T-helper 1 cell treated with Interleukin-12 subunit alpha and Interleukin-12 subunit beta and Interleukin-4 antibody, amounts not matched to agents 30 ng/mL and 1 ng/mL, for 36 hours (primary cell): ENCODE results near the gene MTFR1L. TPM values are rescaled to one million over a fixed set of nuclear protein-coding genes. Genes with fewer than 3 reads are reported as not detected.

Experiments used
- intact Hi-C: fragments of 100-400 bp; cut with micrococcal nuclease; formaldehyde crosslinking; loops from one replicate; pipeline ENCODE4 v1.15.1; 2024
- total RNA-seq: library from RNA; stranded (reverse); gene quantifications from 2 replicates; pipeline ENCODE4 v1.2.3, GENCODE V29; 2022

The MTFR1L gene
- total RNA-seq, result 32.5 and 34.2 TPM in 2 replicates

DNA sequence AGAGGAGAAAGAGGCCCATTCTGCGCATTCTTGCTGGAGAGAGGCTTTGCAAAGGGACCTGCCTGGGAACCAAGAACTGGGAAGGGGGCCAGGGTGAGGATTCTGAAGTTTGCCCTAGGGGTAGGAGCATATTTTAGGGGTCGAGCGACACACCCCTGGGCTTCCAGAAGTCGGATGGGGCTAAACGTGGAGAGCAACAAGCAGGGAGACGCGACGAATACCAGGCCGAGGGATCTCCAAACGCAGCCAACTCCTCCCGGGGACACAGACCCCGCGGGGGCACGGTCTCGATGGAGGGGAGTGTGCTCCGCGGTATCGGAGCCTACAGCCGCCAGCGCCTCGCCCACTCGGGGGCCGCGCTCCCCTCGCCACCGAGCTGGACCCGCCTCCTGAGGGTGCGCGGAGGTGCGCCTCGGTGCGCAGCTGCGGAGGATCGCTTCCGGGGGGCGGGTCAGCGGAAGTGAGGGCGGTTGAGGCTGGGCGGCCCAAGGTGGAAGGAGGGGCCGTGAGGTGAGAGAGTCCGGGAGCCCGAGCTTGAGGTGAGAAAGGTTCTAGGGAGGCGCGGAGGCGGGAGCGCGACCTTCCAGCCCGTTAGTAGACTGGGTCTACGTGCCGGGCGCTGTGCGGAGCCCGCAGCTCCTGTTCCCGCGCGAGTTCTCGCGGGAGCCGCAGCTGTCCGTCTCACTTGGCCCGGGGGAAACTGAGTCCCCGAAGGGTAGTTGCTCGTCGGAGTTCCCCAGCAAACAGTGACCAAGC lies at the start of gene MTFR1L:
Gene MTFR1L, plus strand, starts transcription at position 464 of the 756 bp plus-strand sequence. CDS start 3,151 bp downstream, outside the sequence.
- intact Hi-C loops, result loop anchor here (1.0 to 5.0 kb wide), 12 partner anchors 40 to 1072 kb away; partner anchors contain the start of genes AUNIP, CLIC4, DHDDS and MACO1

DNA sequence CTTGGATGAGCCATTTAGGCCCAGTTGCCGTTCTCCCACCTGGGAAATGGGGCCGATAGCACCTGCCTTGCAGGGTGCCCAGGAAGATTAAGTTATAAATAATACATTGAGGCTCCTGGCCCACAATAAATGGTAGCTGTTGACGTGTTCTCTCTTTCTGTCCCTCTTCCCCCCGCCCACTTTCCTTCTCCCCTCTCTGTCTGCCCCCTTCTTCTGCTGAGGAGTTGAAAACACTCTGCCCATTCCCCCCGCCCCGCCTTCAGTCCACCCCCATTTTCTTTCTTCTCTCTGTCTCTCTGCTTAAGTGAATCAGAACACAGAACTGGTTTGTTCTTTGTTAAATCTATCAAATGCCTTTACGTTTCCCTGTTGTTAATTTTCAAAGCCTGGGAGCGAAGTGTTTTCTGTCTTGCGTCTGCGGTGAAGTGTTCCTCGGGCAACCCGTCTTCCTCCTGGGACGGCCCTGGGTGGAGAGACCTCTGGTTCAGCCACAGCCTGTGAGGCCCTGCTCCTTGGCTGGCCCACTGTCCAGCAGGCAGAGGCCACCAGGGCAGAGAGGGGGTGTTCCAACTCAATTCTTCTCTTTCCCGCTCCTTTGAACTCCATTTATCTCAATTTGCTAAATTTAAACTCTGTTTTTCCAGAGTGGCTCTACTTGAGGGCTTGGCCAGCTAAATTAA lies 49.1 kb upstream of the MTFR1L start:
- intact Hi-C loops, result no loop called here

DNA sequence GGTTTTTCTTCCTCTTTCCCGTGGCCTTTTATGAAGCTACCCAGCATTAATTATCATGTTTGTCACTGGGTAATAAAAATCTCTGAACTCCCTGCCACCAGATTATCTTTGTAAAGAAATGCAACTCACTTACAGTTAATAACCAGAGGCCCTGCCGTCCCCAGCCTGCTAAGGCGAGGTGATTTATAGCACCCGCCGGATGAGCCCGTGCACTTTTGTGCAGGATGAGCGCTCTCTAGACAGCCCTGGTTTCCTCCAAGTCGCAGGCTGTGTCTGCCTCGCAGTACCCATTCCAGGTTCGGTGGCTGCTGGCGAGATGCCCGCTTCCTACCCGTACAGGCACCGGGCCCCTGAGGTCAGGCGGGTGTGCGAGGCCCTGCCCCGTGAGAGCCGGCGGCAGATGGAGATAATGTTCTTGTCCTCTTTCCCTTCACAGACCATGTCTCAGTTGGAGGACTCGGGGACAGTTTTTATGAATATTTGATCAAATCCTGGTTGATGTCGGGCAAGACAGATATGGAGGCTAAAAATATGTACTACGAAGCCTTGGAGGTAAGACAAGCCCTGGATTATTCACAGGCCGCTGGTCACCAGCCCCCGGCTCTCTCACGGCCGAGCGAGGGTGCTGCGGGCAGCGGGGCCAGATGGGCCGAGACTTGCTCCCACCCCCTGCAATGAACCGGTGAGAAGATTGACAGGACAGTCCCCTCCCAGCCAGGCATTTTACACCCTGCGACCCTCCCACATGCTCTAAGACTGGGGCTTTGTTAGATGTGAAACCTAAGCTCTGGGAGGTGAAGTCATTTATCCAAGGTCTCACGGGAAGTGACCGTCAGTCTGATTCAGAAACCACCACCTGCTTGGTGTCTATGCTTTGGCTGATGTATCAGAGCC lies 48.3 kb upstream of the MTFR1L start:
- intact Hi-C loops, result no loop called here

GRCh38 chr1:25772164-25772563 lies 47.6 kb upstream of the MTFR1L start:
- intact Hi-C loops, result no loop called here

GRCh38 chr1:25772692-25773245 lies 47.0 kb upstream of the MTFR1L start:
- intact Hi-C loops, result no loop called here

DNA sequence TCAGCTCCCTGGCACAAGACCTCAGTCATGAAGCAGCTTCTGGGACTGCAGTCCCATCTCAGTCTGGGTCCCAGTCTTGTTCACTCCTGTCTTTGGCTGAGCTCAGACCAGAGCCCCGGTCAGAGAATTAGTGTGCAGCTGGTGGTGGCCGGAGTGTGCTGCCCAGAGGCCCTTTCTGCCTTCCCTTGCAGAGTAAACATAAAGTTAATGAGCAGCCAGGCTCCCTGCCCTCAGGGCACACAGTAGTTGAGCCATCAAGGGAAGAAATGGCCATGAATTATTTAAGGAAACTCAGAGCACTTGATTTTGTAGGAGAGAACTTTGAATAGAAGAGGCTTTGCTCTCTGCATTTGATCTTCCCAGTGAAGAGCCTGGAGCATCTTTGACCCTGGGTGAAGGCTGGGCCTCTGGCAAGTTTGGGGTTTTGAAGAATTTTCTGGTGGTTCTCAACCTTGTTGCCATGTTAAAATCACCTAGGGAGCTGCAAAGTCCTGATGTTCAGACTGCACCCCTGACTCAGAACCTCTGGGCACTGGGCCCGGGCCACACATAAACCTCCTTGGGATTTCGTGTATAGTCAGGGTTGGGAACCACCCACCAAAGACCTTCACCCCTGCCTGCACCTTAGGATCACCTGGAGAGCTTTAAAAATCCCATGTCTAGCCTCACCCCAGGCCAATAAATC lies 46.2 kb upstream of the MTFR1L start:
- intact Hi-C loops, result loop anchor here (2.0 kb wide), 2 partner anchors 23 to 155 kb away; no protein-coding TSS in a partner anchor

GRCh38 chr1:25774206-25774803 lies 45.4 kb upstream of the MTFR1L start:
- intact Hi-C loops, result loop anchor here (2.0 kb wide), 2 partner anchors 22 to 156 kb away; no protein-coding TSS in a partner anchor

DNA sequence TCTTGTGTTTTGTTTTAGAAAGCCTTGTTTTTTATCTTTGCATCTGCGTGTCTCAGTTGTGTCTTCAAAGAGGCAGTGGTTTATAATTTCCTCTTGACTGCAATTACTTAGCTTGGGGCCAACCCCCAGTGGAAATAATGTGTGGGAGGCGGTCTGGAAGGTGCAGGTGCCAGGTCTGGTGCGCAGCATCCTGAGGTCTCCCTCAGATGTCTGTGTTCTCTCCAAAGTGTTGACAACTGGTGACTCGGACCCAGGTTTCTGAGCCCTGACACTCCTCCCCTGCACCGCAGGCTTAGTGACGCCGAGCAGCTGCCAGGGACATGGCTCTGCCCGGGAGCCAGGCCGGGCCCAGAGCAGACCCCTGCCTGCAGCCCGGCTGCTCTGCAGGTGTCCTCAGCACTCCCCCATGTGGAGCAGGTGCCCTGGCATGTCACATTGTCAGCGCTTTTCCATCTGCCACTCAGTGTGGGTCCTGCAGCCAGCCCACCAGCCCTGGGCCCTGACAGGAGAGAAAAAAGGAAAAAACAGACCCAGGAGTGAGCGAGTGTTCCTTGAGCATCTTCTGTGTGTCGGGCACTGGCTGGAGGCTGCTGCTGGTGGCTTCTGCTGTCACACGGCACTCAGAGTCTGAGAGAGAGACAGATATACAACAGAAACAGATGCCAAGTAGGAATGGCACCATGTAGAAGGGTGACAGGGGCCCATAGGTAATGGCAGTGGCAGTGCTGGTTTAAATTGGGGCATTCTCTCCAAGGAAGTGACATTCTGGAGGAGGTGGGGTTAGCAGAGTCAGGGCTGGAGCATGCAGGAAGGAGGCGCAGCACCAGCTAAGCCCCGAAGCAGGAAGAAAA lies 44.6 kb upstream of the MTFR1L start:
- intact Hi-C loops, result loop anchor here (1.0 to 2.0 kb wide), 4 partner anchors 22 to 156 kb away; no protein-coding TSS in a partner anchor

DNA sequence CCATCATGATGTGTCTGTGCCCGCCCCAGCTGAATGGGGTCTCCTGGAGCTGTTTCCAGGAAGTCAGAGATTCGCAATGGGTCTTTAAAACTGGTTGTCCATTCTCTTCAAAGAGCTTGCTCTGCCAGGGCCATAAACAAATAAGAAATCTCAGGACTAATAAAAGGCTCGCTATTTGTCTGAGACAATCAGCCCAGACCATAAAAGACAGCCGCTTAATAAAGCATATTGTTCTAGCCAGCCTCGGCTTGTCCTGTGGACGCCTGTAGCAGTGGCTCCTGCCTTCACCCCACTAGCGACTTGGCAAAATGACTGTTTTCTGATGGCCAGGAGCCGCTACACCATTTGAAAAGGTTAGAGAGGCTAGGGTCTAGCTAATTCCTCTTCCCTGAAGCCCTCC lies 40.4 kb upstream of the MTFR1L start:
- intact Hi-C loops, result no loop called here

GRCh38 chr1:25779894-25780293 lies 39.9 kb upstream of the MTFR1L start:
- intact Hi-C loops, result no loop called here

DNA sequence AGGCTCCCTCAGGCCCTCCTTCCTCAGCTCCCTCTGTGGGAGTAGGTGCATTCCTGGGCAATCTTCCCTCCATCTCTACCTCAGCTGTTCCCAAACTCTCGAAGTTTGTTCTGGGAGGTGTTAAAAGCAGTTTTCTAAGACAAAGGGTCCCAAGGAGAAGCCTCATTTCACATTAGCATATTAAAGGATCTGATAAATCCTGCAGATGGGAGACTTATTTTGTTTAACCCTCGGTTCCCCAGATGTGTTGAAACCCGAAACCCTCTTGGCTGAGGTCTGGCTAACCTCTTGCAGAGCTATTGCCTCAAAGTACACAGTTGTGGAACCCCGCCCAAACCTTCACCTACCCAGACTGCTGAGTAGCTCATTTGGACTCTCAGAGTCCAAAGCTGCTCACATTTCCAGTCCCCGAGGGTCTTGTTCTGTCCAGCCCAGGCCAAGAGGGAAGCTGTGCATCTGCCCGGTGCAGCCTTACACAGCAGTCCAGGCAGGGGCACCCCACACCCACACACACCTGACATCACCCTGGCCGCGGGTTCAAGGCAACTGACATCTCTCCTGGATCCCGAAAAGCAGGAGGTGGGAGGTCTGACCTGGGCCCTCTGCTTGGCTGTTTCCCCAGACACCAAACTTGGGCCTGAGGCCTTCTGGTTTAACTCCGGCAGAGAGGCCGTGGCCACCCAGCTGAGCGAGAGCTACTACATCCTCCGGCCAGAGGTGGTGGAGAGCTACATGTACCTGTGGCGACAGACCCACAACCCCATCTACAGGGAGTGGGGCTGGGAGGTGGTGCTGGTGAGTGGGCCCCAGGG lies 39.2 kb upstream of the MTFR1L start:
- intact Hi-C loops, result no loop called here

DNA sequence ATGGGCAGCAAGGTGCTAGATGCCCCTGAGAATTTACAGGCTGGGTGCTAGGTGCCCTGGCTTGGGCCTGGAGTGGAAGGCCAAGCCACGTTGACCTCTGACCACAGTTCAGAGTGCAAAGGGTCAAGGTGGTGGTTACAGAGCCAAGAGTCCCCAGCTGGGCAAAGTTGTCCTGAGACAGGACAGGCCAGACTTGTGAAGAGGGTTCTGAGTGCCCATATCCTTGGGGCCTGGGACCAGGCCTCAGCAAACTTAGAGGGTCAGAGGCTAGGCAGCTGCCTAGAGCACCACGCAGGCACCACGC lies 38.7 kb upstream of the MTFR1L start:
- intact Hi-C loops, result no loop called here

DNA sequence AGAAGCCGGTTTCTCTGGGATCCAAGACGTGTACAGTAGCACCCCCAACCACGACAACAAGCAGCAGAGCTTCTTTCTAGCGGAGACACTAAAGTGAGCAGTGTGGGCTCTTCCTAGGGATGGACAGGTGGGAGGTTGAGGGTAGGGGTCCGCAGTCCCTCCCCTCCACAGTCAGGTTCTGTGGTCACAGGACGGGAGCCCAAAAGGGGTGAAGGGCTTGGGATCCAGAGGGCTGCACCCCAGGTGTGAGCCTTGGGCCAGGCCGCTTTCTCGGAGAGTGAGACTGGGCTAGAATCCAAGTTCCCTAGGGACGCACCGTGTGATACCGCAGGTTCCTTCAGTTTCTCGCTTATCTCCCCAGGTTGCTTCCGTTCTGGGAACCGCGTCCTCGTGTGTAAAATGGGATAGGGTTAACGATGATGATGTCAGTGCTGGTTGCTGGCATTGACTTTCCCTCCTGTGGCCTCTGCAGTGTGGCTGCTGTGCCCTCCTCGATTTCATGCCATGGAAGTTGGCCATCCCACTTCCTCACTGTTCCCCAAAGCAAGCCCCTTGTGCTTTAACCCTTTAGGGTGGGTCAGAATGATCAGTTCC lies 37.0 kb upstream of the MTFR1L start:
- intact Hi-C loops, result no loop called here

DNA sequence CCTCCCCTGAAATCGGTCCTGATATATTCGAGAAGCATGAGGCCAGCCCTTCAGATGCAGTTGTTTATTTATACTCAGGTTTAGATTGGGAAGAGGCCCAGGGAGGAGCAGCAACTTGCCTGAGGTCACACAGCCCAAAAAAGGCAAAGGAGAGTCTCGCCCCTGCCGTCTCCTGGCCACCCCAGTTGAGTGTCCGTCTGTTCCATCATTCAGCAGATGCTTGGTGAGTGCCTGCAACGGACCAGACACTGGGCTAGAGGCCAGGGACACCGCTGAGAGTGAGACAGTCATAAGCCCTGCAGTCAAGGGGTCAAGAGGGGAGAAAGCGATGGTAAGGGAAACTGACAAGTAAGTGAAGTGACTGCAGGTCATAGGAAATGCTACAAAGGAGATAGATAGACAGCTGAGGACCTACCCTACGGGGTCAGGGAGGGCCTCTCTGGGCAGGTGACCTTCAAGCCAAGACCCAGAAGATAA lies 35.1 kb upstream of the MTFR1L start:
- intact Hi-C loops, result no loop called here

GRCh38 chr1:25785333-25786067 lies 34.3 kb upstream of the MTFR1L start:
- intact Hi-C loops, result no loop called here

- intact Hi-C loops, result no loop called here
Measured at GRCh38 chr1:25786887-25787759, 32.6 kb upstream of the MTFR1L start.
